IMR-90 (cell line): Measurements from ENCODE around the gene EXOSC9.

Source experiments
- CTCF ChIP-seq: conservative IDR thresholded peaks from 2 replicates; pipeline ENCODE4 v1.5.1; 2012; ENCODE audit warnings: mild to moderate bottlenecking, low read depth, low read length, improper control_type of control experiment
- ELK1 ChIP-seq: fragments of 150-350 bp; IDR thresholded peaks from 2 replicates; pipeline ENCODE4 v1.6.1; 2016; ENCODE audit warnings: low read depth, mild to moderate bottlenecking, low read length, moderate library complexity, borderline replicate concordance
- MXI1 ChIP-seq: IDR thresholded peaks from 2 replicates; pipeline ENCODE4 v1.6.1; 2012; ENCODE audit warnings: low read depth, mild to moderate bottlenecking, low read length, moderate library complexity, borderline replicate concordance
- POLR2A ChIP-seq: IDR thresholded peaks from 2 replicates; pipeline ENCODE4 v1.6.1; 2012; ENCODE audit warnings: mild to moderate bottlenecking, low read depth, low read length
- SMC3 ChIP-seq: fragments of 150-350 bp; IDR thresholded peaks from 2 replicates; pipeline ENCODE4 v1.6.1; 2016; ENCODE audit warnings: low read depth, mild to moderate bottlenecking, antibody characterized with exemption, low read length, moderate library complexity

- TF ChIP-seq MXI1 (no peak), CTCF (no peak), SMC3 (no peak), POLR2A (no peak), ELK1 (no peak)
These were observed 1.8 kb upstream of the EXOSC9 start for GRCh38 chr4:121799208-121799823.
